HFF-Myc (cell line): Measurements from ENCODE around the gene BDH1.

Source experiments
- DNase-seq: peaks from one replicate; pipeline ENCODE4 v3.0.0-alpha.2; 2011; ENCODE audit warnings: low read depth; ENCODE audit errors: extremely low read depth
- H3K4me3 ChIP-seq: replicated peaks from 2 replicates; pipeline ENCODE4 v1.5.1; 2011; ENCODE audit warnings: low read depth, mild to moderate bottlenecking, control low read depth, low read length
- CTCF ChIP-seq: IDR thresholded peaks from 2 replicates; pipeline ENCODE4 v1.5.1; 2012; ENCODE audit warnings: mild to moderate bottlenecking, low read depth, low read length, control low read depth; ENCODE audit errors: missing control alignments

Gene BDH1

DNA sequence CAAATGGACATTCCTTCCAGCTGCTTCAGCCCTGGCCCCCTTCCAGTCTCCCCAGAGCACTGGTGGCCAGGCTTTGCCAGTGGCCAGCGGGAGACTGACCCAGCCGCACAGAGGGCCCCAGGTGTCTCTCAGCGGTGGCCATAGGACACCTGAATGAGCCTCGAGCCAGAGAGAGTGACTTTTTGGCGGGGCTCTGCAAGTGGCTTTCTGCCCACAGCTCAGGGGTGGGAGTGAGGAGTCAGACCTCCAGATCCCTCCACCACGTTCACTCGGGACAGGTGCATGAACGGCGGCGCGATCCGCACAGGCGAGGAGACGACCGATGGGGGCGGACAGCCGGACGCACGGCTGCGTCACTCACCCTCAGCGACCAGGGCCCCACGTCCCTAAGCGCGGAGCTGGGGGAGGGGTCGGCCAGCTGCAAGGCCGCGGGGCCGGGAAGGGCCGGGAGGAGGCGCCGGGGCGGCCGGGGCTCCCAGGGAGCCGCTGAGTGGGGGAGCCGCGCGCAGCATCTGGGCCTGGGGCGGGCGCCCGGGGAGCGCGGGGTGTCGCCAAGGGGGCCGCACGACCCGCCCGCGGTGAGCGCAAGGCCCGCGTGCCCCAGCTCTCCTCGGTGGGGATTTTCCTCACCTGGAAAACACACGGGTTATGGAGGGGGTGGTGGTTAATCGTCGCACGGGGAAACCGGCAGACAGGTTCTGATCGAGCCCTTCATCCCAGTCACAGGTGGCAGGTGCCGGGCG lies 57.1 kb downstream of the BDH1 start:
- no peak for TF ChIP-seq CTCF
- DNase-seq, result no peak

GRCh38 chr3:197496746-197497125 lies 59.0 kb downstream of the BDH1 start:
- no peak overlapping the region for H3K4me3 ChIP-seq
- no peak for DNase-seq
- no peak for TF ChIP-seq CTCF

More for the DNA sequence above, 57.1 kb downstream of the BDH1 start:
- H3K4me3 ChIP-seq, result no peak overlapping the region

GRCh38 chr3:197495999-197496745 lies 59.6 kb downstream of the BDH1 start:
- no peak overlapping the region for H3K4me3 ChIP-seq
- TF ChIP-seq CTCF, result no peak
- no peak for DNase-seq

- DNase-seq, result no peak
- no peak for TF ChIP-seq CTCF
Observed at GRCh38 chr3:197495499-197495898, 60.3 kb downstream of the BDH1 start.

GRCh38 chr3:197495059-197495455 lies 60.7 kb downstream of the BDH1 start:
- DNase-seq, result no peak
- TF ChIP-seq CTCF, result no peak
- no peak overlapping the region for H3K4me3 ChIP-seq

More at GRCh38 chr3:197495499-197495898, 60.3 kb downstream of the BDH1 start:
- no peak overlapping the region for H3K4me3 ChIP-seq

DNA sequence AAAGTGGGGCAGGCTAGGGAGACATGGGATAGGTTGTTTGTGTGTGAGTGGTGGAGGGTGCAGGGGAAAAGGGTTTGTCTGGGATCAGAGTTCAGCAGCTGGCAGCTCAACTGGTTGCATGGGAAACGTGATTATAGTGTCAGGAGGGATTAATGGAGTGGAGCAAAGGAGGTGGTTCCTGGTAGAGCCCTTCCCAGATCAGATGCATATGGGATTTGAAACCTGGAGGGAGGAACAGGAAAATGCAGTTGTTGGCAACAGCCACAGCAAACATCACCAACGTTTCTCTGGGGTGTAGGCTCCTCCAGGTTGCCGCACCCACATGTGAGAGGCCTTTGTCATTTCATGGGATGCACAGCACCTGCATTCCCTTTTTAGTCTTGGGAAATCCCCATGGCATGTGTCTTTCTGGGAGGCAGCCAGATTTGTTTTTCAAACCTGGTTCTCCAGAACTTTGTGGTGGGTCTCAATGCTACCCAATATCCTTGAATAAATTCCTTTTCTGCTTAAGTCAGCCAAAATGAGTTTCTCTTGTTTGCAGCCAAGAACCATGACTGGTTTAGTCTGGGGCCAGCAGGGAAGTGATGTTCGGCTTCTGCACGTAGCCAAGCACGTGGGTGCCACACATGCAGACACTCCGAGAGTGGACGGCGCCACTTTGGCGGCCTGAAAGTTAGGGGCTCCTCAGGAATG lies 61.3 kb downstream of the BDH1 start:
- no peak for TF ChIP-seq CTCF
- no peak overlapping the region for H3K4me3 ChIP-seq
- DNase-seq, result no peak
